Mucosa of descending colon (tissue), 3 donors: Measurements from ENCODE around the gene TRIM40. TPM values are rescaled to one million over a fixed set of nuclear protein-coding genes. Genes with fewer than 3 reads are reported as not detected.

Source experiments
- ATAC-seq: fragments of 200-7000 bp; cut with Tn5 transposase; one replicate; pipeline ENCODE4 v1.9.1; 2020; ENCODE audit warnings: mild to moderate bottlenecking, moderate library complexity
- DNase-seq, 3 donors: peaks; one replicate each; pipeline ENCODE4 v3.0.0-alpha.2; 2020
- H3K36me3 ChIP-seq: fragments of 200-600 bp; one replicate; pipeline ENCODE4 v1.8.0; 2021; ENCODE audit warnings: low read depth, mild to moderate bottlenecking
- H3K4me1 ChIP-seq: fragments of 200-600 bp; one replicate; pipeline ENCODE4 v1.8.0; 2021; ENCODE audit warnings: low read depth, mild to moderate bottlenecking
- H3K4me3 ChIP-seq: fragments of 200-600 bp; one replicate; pipeline ENCODE4 v1.8.0; 2021; ENCODE audit warnings: mild to moderate bottlenecking
- H3K9me3 ChIP-seq: fragments of 200-600 bp; one replicate; pipeline ENCODE4 v1.8.0; 2021; ENCODE audit warnings: mild to moderate bottlenecking
- intact Hi-C, 2 donors: fragments of 100-400 bp; cut with DNase I in 1 of 2; cut with micrococcal nuclease in 1 of 2; formaldehyde crosslinking; loops; one replicate each; pipeline versions ENCODE4 v1.11.0 to v1.11.1; 2022; cut with DNase I, micrococcal nuclease
- total RNA-seq, 3 donors: library from RNA; stranded (reverse); fragmentation: NEBNext Ultra II Directional in 2 of 3; extraction: Animal tissue kit (Norgen Biotek cat#: 25700) in 2 of 3; gene quantifications; one replicate each; pipeline versions ENCODE4 v1.2.1 to v1.2.4, GENCODE V29; 2021 to 2023
- TF ChIP-seq, protein P1 (sequence below): fragments of 200-600 bp; IDR thresholded peaks from one replicate; pipeline ENCODE4 v1.8.0; 2022; ENCODE audit warnings: antibody characterized with exemption, mild to moderate bottlenecking
- donor health status: DM: no; HTN: no; CAD: no; lungs with moderate emphysema.
- donor health status: DM: no; HTN: no; CAD: no.
- donor health status: DM: no; HTN: yes; CAD: no.

The TRIM40 gene
- total RNA-seq, 3 donors from 2014 or later, result 19.8 to 37.3 (median 33.4) TPM

DNA sequence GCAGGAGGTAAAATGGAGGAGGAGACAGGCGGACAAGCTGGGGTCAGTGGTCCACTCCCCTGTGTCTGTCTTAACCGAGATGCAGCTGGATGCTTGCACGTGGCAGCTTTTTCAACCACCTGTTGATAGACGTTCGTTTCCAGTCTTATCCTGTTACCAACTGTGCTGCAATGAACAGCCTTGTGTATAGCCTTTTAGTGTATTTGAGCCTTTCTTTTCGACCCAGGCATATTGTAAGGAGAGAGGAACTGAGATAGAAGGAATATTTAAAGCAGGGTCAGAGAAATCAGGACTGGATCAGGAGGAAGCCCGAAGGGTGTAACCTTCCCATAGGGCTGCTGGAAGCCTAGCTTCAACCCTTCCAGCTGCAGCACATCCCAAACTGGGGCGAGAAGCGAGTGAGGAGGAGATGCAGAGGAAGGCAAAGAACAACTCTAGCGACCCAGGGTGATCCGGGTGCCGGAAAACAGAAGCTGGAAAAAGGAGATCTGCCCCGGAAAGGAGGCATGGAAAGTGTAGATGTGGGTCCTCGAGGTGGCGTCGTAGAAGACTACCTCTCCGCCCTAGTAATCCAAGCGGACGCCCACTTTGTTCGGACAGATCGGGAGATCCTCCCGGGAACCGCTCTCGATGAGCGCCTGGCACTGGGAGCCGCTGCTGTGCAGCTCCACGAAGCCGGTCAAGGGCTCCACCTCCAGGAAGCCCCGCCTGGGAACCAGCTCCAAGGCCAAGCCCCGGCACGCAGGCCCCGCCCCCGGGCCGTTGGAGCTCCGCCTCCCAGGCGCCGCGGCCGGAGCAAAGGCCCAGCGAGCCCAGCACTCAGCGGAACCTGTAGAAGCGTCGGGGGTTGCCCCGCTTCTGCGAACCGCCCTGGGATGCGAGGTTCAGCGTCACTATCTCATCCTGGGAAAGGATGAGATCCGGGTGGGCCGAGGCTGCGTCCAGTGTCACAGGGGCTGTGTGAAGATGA lies 34.2 kb upstream of the TRIM40 start:
- peaks cover 26% of the 10 kb centered on the region for H3K4me1 ChIP-seq
- no peaks in the 10 kb centered on the region for H3K36me3 ChIP-seq
- H3K9me3 ChIP-seq, result no peaks in the 10 kb centered on the region
- H3K4me3 ChIP-seq, result no peak overlapping the region
- intact Hi-C loops, result loop anchor here in 1 of 2 donors (10.0 kb wide), 1 partner anchor 73 kb away; no protein-coding TSS in a partner anchor
- DNase-seq (peak; percentile 93 to 97 (median 95)), ATAC-seq (peak; percentile 81)
- TF ChIP-seq, protein P1, sequence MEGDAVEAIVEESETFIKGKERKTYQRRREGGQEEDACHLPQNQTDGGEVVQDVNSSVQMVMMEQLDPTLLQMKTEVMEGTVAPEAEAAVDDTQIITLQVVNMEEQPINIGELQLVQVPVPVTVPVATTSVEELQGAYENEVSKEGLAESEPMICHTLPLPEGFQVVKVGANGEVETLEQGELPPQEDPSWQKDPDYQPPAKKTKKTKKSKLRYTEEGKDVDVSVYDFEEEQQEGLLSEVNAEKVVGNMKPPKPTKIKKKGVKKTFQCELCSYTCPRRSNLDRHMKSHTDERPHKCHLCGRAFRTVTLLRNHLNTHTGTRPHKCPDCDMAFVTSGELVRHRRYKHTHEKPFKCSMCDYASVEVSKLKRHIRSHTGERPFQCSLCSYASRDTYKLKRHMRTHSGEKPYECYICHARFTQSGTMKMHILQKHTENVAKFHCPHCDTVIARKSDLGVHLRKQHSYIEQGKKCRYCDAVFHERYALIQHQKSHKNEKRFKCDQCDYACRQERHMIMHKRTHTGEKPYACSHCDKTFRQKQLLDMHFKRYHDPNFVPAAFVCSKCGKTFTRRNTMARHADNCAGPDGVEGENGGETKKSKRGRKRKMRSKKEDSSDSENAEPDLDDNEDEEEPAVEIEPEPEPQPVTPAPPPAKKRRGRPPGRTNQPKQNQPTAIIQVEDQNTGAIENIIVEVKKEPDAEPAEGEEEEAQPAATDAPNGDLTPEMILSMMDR, result no peak

DNA sequence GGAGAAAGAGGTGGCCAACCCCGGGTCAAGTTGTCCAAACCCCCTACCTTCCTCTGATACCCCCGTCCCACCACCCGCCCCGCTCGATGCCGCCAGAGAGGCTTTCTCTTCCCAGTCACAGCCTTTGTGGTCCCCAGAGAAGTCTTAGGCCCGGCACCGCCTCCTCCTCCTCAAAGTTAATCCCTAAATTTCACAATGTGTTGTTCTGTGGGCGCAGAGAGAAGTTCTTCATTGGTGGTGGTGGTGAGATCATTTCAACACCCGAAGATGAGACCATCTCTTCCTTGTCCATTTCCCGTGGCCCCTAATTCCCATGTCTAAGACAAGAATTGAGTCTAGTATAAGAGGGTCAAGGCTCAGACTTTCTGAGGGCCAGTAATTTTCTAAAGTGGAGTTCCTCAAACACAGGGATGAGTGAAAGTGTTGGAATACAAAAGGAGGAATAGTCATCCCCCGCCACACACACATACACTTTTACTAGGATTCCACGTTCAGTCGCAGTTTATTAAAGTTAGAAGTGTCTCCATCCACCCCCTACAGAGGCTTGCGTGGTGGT lies 33.4 kb upstream of the TRIM40 start:
- intact Hi-C loops, result loop anchor here in 1 of 2 donors (10.0 kb wide), 1 partner anchor 72 kb away; no protein-coding TSS in a partner anchor

DNA sequence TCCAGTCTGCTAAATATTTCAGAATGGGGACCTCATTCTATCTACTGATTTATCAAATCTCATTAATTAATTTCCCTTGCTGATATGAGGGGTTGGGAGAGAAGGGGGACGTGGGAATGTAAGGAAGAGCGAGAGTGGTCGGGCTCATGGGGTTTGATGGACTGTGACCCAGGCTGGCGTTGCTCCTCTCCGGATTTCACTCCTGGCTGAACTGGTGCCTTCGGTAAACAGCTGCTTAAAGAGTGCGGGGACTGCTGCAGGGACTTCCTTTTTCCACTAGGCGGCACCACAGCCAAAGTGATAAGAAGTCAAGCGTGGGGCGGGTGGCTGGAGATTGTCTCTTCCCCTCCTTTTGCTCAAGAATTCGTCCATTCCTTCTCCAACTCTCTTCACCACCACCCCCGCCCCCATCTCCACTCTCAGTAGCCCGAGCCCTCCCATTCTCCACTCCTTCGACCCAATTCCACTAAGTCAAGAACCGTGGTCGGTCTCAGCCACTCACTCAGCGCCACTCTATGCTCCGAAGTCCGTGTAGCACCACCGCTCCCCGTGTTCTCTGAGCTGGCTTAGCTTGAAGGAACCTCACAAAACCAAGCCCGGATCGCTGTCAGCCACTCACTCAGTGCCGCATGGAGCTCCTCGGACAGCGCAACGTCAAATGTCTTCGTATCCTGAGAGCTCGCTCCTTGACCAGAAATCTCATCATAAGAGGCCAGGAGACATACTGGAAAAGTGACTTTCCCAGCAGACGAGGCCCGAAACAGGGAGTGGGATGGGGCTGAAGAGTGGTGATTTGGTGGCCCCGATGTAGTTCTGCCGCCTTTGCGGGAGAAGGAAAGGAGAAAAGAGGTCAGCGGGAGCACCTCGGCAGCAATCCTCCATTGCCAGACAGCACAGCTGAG lies 32.7 kb upstream of the TRIM40 start:
- TF ChIP-seq, protein P1, result peak; percentile 78
- intact Hi-C loops, result loop anchor here in 1 of 2 donors (10.0 kb wide), 1 partner anchor 72 kb away; no protein-coding TSS in a partner anchor
- DNase-seq (peak; percentile 89 to 97 (median 90)), ATAC-seq (peak; percentile 73)
- peaks cover 24% of the 10 kb centered on the region for H3K4me1 ChIP-seq
- no peaks in the 10 kb centered on the region for H3K36me3 ChIP-seq
- no peaks in the 10 kb centered on the region for H3K9me3 ChIP-seq
- no peak overlapping the region for H3K4me3 ChIP-seq

More for the DNA sequence above, 33.4 kb upstream of the TRIM40 start:
- ATAC-seq (peak; percentile 0), DNase-seq (peak in 1 of 3 donors; percentile 55)
- TF ChIP-seq, protein P1, result no peak
- peaks cover 26% of the 10 kb centered on the region for H3K4me1 ChIP-seq
- no peaks in the 10 kb centered on the region for H3K36me3 ChIP-seq
- no peak overlapping the region for H3K4me3 ChIP-seq
- H3K9me3 ChIP-seq, result no peaks in the 10 kb centered on the region

DNA sequence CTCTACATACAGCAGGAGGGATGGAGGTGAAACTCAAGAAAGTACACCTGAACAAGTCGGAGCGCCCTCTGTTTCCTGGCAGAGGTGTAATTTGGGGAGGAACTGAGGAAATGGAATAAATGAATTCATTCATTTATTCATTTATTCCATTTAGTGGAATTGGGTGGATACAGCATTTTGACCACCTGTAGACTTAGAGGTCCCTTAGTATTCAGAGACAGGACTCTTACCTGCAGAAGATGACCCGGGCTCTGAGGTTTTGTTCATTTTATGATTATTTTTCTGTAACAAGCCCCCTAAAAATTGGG lies 32.1 kb upstream of the TRIM40 start:
- H3K9me3 ChIP-seq, result no peaks in the 10 kb centered on the region
- no peaks in the 10 kb centered on the region for H3K36me3 ChIP-seq
- DNase-seq (no peak), ATAC-seq (no peak)
- H3K4me1 ChIP-seq, result peaks cover 22% of the 10 kb centered on the region
- TF ChIP-seq, protein P1, result no peak
- intact Hi-C loops, result loop anchor here in 1 of 2 donors (10.0 kb wide), 1 partner anchor 71 kb away; no protein-coding TSS in a partner anchor
- no peak overlapping the region for H3K4me3 ChIP-seq

DNA sequence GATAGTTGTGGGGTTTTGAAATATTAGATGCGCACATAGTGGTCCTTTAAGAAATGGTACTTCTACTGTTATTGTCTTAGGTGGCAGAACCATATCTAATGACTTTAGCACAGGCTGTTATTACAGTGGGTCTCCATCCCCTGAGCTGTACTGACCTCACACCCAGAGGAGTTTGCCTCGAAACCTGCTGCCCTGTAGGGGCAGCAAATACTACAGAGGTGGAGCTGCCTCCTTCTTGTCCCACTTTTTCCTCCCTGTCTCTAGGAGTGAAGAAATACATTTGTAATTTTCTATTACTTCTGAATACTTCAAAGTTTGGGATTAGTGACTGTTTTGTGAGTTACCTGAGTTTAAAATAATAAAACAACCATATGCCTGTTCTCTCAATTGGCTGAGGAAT lies 31.3 kb upstream of the TRIM40 start:
- TF ChIP-seq, protein P1, result no peak
- H3K36me3 ChIP-seq, result no peaks in the 10 kb centered on the region
- H3K4me3 ChIP-seq, result no peak overlapping the region
- no peak for ATAC-seq
- DNase-seq, result no peak
- intact Hi-C loops, result loop anchor here in 1 of 2 donors (10.0 kb wide), 1 partner anchor 70 kb away; no protein-coding TSS in a partner anchor
- no peaks in the 10 kb centered on the region for H3K9me3 ChIP-seq
- peaks cover 22% of the 10 kb centered on the region for H3K4me1 ChIP-seq
